ENCODE measurements around the gene AGPAT3.

Gene AGPAT3

GRCh38 chr21:43951911-43952703 is 87.1 kb downstream of the AGPAT3 start:
- no peak for DNase-seq

DNA sequence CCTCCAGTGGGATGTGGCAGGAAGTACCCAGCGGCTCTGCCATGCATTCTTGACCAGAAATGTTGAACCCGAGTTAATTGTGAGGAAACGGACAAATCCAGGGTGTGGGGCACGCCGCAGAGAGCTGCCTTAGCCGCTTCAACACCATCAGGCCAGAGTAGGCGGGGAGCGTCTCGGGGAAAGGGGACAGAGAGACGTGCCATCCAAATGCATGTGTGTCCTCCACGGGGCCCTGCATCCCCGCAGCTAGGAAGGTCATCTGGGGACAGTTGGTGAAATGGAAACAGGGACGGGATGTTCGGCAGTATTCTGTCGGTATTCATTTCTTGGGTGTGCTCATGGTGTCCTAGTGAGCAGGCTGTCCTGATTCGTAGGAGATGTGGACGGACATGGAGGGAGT is 88.0 kb downstream of the AGPAT3 start:
- DNase-seq, result no peak

- DNase-seq, result no peak
These were observed 89.0 kb downstream of the AGPAT3 start for GRCh38 chr21:43954042-43954441.

GRCh38 chr21:43954896-43955295 is 89.9 kb downstream of the AGPAT3 start:
- no peak for DNase-seq

DNA sequence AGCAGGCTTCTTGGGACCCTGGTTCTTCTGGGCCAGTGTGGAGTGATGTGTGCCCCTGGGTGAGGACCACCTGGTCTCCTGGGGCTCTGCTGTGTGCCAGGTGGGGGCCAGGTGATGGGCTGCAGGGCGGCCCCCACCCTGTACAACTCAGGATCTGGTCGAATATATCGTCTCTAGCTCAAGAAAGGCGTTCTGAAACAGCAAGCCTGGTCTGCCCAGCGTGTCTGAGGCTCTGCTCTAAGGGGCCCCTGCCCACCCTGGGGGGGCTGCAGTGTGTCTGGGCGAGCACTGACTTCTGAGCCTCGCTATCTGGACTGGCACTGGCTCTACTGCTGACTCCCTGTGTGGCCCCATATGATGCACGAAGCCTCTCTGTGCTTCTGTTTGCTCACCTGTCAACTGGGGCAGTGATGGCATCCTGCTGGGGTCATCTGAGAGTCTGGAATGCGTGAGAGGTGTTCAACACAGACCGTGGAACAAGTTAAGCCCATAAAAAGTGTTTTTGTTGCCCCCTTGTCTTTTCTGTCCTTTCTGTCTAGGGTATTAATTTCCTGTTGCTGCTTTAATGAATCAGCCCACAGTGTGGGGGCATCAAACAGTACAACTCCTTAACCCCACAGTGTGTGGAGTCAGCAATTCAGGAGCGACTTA is 91.1 kb downstream of the AGPAT3 start:
- DNase-seq, result no peak

GRCh38 chr21:43956670-43957035 is 91.6 kb downstream of the AGPAT3 start:
- DNase-seq, result no peak

DNA sequence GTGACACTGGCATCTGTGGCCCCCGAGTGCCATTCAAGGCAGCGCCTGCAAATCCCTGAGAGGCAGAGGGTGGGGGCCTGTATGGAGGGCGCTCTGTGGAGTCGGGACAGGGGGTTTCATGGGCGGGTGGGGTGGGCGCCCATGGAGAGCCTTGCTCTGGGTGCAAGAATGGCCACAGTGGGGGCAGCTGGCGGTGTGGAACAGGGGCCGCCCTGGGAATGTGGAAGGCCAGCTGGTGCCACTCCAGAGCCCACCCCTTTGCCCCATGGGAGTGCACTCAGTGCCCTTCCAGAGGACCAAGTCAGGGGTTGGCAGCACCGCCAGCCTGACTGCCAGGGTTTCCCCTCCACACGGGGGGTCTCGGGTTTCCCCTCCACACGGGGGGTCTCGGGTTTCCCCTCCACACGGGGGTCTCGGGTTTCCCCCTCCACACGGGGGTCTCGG is 92.1 kb downstream of the AGPAT3 start:
- DNase-seq, result no peak

GRCh38 chr21:43957611-43958362 is 92.8 kb downstream of the AGPAT3 start:
- no peak for DNase-seq

- DNase-seq, result no peak
These were observed 93.5 kb downstream of the AGPAT3 start for GRCh38 chr21:43958364-43959158.

- DNase-seq, result no peak
These were observed 94.5 kb downstream of the AGPAT3 start for GRCh38 chr21:43959231-43960116.

GRCh38 chr21:43961382-43961909 is 96.4 kb downstream of the AGPAT3 start:
- DNase-seq, result no peak

- no peak for DNase-seq
These were observed 101.0 kb downstream of the AGPAT3 start for GRCh38 chr21:43965911-43966585.

DNA sequence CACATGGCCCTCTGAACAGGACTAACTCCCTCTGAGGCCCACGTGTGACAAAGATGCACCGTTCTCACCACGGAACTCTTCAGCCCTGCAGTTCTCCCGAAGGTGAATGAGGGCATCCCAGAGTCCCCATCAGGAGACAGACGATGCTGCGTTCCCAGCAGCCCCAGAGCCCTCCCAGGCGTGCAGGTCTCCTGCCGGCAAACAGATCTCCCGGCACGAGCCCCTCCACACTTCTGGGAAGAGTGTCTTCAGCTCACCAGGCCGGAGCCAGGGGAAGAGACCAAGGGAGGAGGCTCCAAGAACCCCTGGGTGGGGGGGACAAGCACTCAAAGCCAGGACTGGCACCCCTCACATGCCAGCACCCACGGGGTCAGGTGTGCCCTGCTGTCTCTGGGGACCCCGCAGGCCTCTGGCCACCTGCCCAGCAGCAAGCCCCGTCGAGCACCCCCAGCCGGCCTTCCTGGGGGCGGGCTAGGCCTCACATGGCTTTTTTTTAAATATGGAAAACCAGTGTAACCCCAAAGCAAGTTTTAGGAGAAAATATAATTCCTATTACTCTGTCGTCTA is 102.0 kb downstream of the AGPAT3 start:
- no peak for DNase-seq

DNA sequence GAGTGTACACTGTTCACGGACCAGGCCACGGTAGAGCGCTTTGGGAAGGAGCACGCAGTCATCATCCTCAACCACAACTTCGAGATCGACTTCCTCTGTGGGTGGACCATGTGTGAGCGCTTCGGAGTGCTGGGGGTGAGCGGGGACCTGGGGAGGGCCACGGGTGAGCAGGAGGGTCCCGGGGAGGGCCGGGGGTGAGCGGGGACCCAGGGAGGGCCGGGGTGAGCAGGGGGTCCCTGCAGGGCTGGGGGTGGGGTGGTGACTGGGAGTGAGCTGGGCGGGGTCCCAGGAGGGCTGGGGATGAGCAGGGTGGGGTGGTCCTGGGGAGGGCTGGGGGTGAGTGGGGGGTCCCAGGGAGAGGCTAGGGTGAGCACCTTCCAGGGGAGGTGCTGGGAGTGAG is 103.0 kb downstream of the AGPAT3 start:
- no peak for DNase-seq

DNA sequence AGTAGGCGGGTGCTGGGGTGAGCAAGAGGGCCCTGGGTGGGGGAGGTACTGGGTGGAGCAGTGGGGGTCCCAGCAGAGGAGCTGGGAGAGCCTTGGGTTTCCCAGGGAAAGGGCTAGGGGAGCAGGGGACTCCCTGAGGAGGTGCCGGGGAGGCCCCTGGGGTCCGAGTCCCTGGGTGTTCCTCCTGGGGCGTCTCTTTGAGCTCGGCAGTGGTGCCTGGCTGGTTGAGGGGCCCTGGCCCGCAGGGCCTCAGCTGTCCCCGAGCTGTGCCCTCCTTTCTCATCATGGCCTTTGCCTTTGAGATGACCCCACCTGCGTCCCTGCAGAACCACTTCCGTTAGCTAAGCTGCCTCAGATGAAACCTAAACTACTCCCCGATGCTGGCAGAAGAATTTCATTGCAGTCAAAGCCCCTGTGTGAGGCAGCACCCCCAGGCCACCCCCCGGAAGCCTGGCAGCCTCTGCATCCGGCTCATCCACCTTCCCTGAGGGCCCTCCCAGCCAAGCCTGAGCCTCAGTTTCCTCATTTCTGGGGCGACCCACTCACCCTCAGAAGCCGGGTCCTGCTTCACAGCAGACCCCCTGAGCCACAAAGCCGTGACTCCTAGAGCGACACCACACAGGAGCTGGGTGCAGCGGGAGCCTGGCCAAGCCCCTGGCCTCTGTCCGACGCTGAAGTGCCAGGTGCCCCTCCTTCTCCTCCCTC is 103.5 kb downstream of the AGPAT3 start:
- DNase-seq, result no peak

DNA sequence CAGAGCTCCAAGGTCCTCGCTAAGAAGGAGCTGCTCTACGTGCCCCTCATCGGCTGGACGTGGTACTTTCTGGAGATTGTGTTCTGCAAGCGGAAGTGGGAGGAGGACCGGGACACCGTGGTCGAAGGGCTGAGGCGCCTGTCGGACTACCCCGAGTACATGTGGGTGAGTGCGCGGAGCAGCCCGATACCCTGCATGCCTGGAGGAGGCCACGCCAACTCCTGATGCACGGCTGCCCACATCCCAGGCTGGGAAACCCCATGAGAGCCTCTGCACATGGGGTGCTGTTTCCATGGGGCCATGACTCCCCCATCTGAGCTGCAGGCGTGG is 104.1 kb downstream of the AGPAT3 start:
- DNase-seq, result no peak

DNA sequence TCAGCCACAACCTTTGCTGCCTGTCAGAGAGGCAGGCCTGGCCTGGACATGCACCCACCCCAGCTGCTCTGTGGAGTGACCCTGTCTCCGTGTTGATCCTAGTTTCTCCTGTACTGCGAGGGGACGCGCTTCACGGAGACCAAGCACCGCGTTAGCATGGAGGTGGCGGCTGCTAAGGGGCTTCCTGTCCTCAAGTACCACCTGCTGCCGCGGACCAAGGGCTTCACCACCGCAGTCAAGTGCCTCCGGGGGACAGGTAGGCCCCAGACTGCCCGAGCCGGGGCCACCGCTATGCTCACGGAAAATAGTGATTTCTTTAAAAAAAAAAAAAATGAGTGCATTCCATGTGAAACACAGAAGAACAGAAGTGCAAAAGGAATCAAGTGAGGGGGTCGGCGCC is 105.5 kb downstream of the AGPAT3 start:
- no peak for DNase-seq

DNA sequence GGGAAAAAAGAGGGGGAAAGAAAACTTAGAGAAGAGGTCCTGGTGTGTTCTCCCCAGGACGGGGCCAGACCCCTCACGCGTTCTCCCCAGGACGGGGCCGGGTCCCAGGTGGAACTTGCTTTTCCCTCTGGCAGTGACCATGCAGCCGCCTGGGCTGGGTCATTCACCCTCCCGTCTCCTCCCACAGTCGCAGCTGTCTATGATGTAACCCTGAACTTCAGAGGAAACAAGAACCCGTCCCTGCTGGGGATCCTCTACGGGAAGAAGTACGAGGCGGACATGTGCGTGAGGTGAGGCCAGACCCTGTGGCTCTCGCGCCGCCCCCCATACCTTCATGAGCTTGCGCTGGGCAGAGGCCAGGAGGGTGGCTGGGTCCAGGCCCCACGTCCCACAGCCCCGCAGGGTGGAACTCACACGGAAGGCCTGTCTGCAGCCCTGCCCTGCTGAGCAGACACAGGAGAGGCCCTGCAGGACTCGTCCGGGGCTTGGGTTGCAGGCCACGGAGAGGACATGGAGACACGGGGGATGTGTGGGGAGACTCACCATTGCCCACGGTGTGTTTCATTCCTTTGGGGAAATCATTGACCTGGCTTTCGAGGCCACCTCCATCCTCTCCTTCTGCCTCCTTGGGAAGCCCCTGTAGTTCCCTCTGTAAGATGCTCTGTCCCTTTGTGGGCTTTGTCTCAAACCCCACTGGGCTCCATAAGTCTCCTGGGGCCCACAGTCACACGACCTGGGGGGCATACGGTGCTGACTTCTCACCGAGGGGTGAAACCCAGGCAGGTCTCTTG is 106.4 kb downstream of the AGPAT3 start:
- peak in 21 of 56 donors; percentile 12 to 57 (median 33) for DNase-seq

All from nucleus accumbens (tissue), 56 donors.